Measurements from ENCODE around the gene RFX3. TPM values are rescaled to one million over a fixed set of nuclear protein-coding genes. Genes with fewer than 3 reads are reported as not detected.

Gene RFX3
- total RNA-seq, 1 experiment from 2014 or later: 4.5 TPM

DNA sequence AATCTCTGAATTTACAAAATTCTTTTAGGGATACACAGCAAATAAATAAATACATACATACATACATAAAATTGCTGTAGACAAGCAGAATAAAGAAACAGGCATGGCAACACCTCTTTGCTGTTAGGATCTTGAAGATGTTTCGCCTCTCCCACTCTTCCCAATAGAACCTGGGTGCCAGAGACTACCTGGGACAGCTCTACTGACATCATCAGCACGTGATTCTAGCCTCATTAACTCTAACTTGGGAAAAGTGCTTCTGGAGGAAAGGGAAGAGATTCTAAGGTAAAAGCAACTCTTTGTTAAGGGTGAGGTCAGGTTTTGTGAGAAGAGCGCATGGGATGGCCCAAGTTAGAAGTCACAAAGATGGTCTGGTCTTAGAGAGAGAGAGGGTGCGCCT, 339.1 kb downstream of the RFX3 start:
- no TSS peak for BruUV-seq (replicated peaks)
- no peak overlapping the region for H3K27ac ChIP-seq (ENCODE audit: low read length)
- POLR2A ChIA-PET (ENCODE audit: unreplicated experiment): no interaction called here
- no peaks in the 10 kb centered on the region for H4K20me1 ChIP-seq (ENCODE audit: low read length)
- intact Hi-C loops (cut with micrococcal nuclease): no loop called here
- DNase-seq (no peak), ATAC-seq (no peak)
- no peaks in the 10 kb centered on the region for H3K36me3 ChIP-seq (ENCODE audit: low read depth, low read length)
- CTCF ChIA-PET: no interaction called here
- H3K4me1 ChIP-seq (ENCODE audit: insufficient read depth, low read length): no peaks in the 10 kb centered on the region
- H3K27me3 ChIP-seq (ENCODE audit: low read length): peaks cover 51% of the 10 kb centered on the region
- no peak overlapping the region for H3K4me2 ChIP-seq (ENCODE audit: low read length)
- H3K79me2 ChIP-seq (ENCODE audit: low read length): no peaks in the 10 kb centered on the region
- no peak for TF ChIP-seq EZH2phosphoT487 (IDR thresholded peaks at IDR 0.05; ENCODE audit: borderline replicate concordance, low read length)
- TF ChIP-seq, protein P1, sequence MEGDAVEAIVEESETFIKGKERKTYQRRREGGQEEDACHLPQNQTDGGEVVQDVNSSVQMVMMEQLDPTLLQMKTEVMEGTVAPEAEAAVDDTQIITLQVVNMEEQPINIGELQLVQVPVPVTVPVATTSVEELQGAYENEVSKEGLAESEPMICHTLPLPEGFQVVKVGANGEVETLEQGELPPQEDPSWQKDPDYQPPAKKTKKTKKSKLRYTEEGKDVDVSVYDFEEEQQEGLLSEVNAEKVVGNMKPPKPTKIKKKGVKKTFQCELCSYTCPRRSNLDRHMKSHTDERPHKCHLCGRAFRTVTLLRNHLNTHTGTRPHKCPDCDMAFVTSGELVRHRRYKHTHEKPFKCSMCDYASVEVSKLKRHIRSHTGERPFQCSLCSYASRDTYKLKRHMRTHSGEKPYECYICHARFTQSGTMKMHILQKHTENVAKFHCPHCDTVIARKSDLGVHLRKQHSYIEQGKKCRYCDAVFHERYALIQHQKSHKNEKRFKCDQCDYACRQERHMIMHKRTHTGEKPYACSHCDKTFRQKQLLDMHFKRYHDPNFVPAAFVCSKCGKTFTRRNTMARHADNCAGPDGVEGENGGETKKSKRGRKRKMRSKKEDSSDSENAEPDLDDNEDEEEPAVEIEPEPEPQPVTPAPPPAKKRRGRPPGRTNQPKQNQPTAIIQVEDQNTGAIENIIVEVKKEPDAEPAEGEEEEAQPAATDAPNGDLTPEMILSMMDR (conservative IDR thresholded peaks at IDR 0.05; ENCODE audit: low read depth, low read length): no peak
- no peak for TF ChIP-seq EZH2 (IDR thresholded peaks at IDR 0.05; ENCODE audit: low read length, unreplicated experiment)
- H2AFZ ChIP-seq (ENCODE audit: low read length): no peak overlapping the region
- no peaks in the 10 kb centered on the region for H3K9me2 ChIP-seq (replicated peaks; ENCODE audit: low read length)
- H3F3A ChIP-seq (ENCODE audit: low read length, unreplicated experiment): no peaks in the 10 kb centered on the region
- no peak overlapping the region for H3K9ac ChIP-seq (ENCODE audit: low read length)
- H3K4me3 ChIP-seq (ENCODE audit: low read length): no peak overlapping the region
- no peaks in the 10 kb centered on the region for H3K9me3 ChIP-seq (ENCODE audit: low read length)

DNA sequence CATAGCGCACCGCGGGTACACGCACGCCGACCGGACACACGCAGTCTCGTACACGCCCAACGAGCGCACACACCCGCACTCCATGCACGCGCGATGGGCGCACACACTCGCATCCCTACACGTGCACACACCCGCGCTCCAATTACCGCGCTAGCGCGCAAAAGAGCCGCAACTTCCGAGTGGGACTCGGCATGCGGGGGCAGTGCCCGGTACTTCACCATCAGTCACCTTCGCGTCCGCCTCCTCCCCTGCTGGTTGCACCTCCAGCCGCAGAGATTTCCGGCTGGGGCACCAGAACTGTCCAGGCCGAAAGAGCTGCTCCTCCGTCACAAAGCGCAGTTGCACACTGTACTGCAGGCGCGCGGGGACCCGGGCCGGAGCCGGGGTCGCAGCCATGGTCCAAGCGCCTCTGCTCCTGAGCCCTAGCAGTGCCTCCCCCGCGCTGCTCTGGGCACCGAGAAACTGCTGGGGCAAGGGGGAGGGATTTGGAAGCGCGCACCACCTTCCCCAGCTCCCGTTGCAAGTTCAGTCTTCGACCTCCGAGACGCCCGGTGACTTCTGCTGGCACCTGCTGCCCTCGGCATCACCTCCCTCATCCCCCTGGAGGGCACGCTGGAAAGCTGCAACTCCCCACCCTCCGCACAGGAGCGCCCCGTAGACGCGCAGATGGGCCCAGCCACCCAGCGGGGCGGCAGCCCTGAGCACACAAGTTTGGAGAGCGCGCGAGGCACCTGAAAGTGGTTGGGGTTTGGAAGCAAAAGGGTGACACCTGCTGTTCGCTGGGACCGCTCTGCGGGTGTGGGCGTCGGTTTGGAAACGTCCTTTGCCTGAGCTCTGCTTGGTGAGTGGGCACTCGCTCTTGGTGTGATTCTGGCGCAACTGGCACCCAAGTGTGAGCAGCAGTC, 344.5 kb downstream of the RFX3 start:
- Histone ChIP-seq H4K20me1 (ENCODE audit: low read length) (no peaks in the 10 kb centered on the region), H3F3A (ENCODE audit: low read length, unreplicated experiment) (no peaks in the 10 kb centered on the region), H3K4me2 (ENCODE audit: low read length) (peak overlapping the region; percentile 31; the same call in 1 of the 2 replicates), H3K9ac (ENCODE audit: low read length) (no peak overlapping the region), H3K27ac (ENCODE audit: low read length) (no peak overlapping the region), H3K79me2 (ENCODE audit: low read length) (no peaks in the 10 kb centered on the region), H2AFZ (ENCODE audit: low read length) (no peak overlapping the region), H3K27me3 (ENCODE audit: low read length) (peaks cover 68% of the 10 kb centered on the region), H3K4me1 (ENCODE audit: insufficient read depth, low read length) (no peaks in the 10 kb centered on the region), H3K36me3 (ENCODE audit: low read depth, low read length) (no peaks in the 10 kb centered on the region), H3K9me3 (ENCODE audit: low read length) (no peaks in the 10 kb centered on the region), H3K4me3 (ENCODE audit: low read length) (no peak overlapping the region), H3K9me2 (replicated peaks; ENCODE audit: low read length) (no peaks in the 10 kb centered on the region)
- CTCF ChIA-PET: interaction anchor here (1.3 kb wide), 1 partner anchor 324 kb away, joined by 3 read pairs; no protein-coding TSS in a partner anchor
- DNase-seq (peak; percentile 48), ATAC-seq (peak; percentile 56; the same call in 1 of the 2 replicates)
- no peak for TF ChIP-seq EZH2phosphoT487 (IDR thresholded peaks at IDR 0.05; ENCODE audit: borderline replicate concordance, low read length)
- TF ChIP-seq, protein P1 (conservative IDR thresholded peaks at IDR 0.05; ENCODE audit: low read depth, low read length): peak; percentile 43
- TF ChIP-seq EZH2 (IDR thresholded peaks at IDR 0.05; ENCODE audit: low read length, unreplicated experiment): no peak
- BruUV-seq (replicated peaks): no TSS peak
- intact Hi-C loops (cut with micrococcal nuclease): loop anchor here (5.0 kb wide), 2 partner anchors 309 to 324 kb away; no protein-coding TSS in a partner anchor
- POLR2A ChIA-PET (ENCODE audit: unreplicated experiment): no interaction called here

DNA sequence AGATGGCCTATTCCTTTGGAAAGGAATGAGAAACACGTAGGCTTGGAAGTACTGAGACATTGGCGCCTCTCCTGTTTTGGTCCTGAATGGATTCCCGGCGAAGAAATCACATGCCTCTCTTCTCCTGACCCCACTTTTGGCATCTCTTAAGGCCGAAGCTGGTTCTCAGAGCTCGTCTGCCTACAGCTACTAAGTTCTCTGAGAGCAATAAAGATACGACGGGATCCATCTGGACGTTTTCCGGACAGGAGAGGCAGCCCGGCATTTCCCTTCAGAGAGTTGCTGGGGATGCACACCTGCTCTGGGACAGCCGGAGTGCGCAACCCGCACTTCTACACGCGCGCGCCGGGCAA, 345.1 kb downstream of the RFX3 start:
- no peak overlapping the region for H3K4me3 ChIP-seq (ENCODE audit: low read length)
- CTCF ChIA-PET: no interaction called here
- no peaks in the 10 kb centered on the region for H3K79me2 ChIP-seq (ENCODE audit: low read length)
- TF ChIP-seq EZH2phosphoT487 (IDR thresholded peaks at IDR 0.05; ENCODE audit: borderline replicate concordance, low read length): no peak
- no peak for TF ChIP-seq EZH2 (IDR thresholded peaks at IDR 0.05; ENCODE audit: low read length, unreplicated experiment)
- TF ChIP-seq, protein P1 (conservative IDR thresholded peaks at IDR 0.05; ENCODE audit: low read depth, low read length): no peak
- no peak overlapping the region for H2AFZ ChIP-seq (ENCODE audit: low read length)
- no peak overlapping the region for H3K9ac ChIP-seq (ENCODE audit: low read length)
- H3K27me3 ChIP-seq (ENCODE audit: low read length): peaks cover 69% of the 10 kb centered on the region
- no peaks in the 10 kb centered on the region for H3K36me3 ChIP-seq (ENCODE audit: low read depth, low read length)
- no peaks in the 10 kb centered on the region for H3K4me1 ChIP-seq (ENCODE audit: insufficient read depth, low read length)
- no peaks in the 10 kb centered on the region for H3K9me3 ChIP-seq (ENCODE audit: low read length)
- intact Hi-C loops (cut with micrococcal nuclease): loop anchor here (5.0 kb wide), 2 partner anchors 308 to 323 kb away; no protein-coding TSS in a partner anchor
- H3F3A ChIP-seq (ENCODE audit: low read length, unreplicated experiment): no peaks in the 10 kb centered on the region
- no peaks in the 10 kb centered on the region for H4K20me1 ChIP-seq (ENCODE audit: low read length)
- H3K9me2 ChIP-seq (replicated peaks; ENCODE audit: low read length): no peaks in the 10 kb centered on the region
- no peak for ATAC-seq
- DNase-seq: no peak
- H3K27ac ChIP-seq (ENCODE audit: low read length): no peak overlapping the region
- BruUV-seq (replicated peaks): no TSS peak
- no peak overlapping the region for H3K4me2 ChIP-seq (ENCODE audit: low read length)
- POLR2A ChIA-PET (ENCODE audit: unreplicated experiment): no interaction called here
